Anterior cingulate cortex (tissue), 58 donors: ENCODE data around the gene MDH1.

Source experiments
- DNase-seq, 58 donors: peaks; one replicate each; lab custom pipeline; 2025; lab: John Stamatoyannopoulos, UW

Gene MDH1

DNA sequence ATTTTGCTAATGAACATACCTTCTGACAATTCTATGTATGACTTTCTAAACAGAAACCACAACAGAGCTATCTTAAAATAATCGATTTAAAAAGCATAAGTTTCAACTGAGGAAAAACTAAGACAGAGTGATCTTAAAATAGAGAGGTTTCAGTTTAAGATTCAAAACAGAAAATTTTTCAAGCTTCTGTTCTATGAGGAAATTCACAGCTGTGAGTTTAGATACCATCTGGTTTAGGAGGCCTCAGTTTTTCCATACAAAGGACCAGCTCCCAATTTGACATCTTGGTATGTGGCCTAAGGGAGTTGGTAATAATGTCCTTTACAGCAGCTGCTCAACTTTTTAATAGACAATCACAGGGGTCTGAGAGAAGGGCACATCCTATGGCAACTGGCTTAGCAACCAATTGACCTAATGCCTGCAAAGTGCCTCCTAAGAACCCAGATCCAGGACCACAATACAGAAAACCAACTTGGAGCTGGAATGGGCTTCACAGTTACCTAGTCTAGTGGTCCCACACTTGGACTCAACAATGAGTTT, 39.7 kb downstream of the MDH1 start:
- no peak for DNase-seq

DNA sequence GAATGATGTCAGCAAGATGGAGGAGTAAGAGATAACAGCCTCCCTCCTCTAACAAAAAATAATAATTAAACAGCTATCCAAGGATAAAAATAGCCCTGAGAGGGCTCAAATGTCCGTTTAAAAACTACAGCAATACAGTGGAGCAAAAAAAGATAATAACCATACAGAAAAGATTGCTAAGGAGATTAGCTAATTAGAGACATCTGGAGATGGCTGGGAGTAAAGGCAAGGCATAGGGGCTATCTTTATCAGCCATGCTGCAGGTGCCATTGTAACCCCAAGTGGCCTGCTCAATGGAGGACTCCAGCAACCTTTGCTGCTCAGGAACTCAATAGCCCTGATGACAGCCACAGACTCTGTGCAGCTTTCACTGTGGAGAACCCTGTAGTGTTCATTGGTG, 42.7 kb downstream of the MDH1 start:
- DNase-seq, result no peak

DNA sequence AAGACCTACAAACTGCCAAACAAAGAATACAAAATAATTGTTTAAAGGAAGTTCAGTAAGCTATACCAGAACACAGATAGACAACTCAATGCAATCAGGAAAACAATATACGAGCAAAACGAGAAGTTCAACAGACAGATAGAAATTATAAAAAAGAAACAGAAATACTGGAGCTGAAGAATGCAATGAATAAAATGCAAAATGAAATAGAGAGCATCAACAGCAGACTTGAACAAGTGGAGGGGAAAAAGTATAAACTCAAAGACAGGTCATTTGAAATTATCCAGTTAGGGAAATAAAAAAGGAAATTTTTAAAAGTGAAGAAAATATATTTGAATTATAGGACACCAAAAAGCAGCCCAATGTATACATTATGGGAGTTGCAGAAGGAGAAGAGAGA, 43.6 kb downstream of the MDH1 start:
- no peak for DNase-seq

DNA sequence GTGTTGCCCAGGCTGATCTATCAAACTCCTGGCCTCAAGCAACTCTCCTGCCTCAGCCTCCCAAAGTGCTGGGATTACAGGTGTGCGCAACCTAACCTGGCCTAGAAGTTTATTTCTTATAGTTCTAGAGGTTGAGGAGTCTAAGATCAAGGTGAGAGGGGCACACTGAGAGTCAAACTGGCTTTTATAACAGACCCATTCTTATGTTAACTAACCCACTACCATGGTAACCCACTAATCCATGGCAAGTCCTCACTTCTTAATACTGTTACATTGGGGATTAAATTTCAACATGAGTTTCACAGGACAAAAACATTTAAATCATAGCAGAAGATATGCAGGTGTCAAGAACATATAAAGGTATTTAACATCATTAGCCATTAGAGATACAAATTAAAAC, 50.6 kb downstream of the MDH1 start:
- no peak for DNase-seq

DNA sequence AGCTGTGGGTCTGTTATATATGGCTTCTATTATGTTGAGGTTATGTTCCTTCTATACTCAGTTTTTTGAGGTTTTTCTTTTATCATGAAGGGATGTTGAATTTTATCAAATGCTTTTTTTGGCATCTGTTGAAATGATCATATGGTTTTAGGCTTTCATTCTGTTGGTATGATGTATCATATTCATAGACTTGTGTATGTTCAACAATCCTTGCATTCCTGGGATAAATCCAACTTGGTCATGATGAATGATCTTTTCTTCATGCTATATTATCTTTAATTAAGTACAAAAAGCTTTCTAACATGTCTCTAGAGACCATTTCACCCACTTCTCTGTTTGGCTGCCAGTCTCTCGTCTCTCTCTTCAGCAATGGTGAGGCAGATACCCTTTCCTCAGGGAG, 54.2 kb downstream of the MDH1 start:
- no peak for DNase-seq

DNA sequence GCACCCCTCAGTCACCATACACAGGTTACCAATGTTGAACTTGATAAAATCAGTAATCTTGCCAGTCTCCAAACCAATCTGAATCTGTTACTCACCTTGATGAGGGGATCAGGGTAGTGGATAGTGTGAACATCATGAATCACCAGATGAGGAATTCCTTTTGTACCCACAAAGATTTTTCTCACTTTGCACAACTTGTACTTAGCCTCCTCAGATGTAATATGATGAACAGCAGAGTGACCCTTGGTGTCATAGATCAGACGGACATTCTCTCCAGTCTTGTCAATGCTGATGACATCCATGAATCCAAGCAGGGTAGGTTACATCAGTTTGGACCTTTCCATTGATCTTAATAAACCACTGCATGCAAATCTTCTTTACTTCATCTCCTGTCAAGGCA, 54.7 kb downstream of the MDH1 start:
- no peak for DNase-seq

DNA sequence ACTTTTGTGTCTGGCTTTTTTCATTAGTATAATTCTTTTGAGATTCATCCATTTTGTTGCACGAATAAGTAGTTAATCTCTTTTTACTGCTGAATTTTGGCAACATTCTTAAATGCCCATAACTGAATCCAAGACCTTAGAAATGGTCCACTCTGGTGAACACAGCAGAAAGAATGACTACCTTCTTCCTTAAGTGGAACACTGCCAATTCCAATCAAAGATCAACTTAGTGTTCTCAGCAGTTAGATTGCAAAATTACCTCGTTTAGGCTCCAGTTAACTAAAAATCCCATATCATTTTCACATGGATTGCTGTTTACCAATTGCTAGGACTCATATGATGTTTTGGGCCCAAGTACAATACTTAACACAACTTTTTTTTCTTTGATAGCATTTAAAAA, 59.9 kb downstream of the MDH1 start:
- DNase-seq, result no peak

DNA sequence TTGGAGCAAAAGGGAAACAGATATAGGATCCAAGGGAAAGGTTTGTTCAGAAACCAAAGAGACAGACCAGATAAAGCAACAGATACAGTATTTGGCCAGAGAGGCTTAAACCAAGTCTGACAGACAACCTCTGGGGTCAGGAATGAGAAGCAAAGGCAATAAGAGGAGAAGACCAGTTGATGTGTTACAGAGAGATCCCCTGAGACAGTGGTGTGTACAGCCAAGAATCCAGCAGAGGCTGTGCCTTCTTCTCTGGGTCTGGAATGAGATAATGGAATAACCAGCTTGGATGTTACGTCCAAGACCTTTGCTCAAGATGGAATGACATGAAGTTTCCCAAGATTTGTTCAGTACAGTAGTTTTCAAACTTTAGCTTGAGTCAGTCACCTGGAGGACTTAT, 61.1 kb downstream of the MDH1 start:
- DNase-seq, result no peak

DNA sequence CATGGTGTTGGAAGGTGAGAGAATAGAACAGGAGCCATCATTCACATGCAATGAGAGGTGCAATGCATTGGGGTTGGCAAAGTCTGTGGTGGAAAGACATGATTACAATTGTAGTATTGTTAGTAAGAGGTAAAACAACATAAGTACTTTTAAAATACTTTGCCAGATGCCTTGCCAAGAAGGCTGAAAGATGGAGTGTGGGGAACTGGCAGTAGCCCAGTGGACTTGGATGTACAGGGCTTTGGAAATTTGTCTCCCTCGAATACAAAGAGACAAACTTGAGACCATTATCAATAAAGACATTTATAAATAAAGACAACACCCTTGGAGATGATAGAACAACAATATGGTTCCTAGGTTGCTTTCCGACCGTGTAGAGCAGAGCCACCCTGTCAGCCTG, 62.0 kb downstream of the MDH1 start:
- DNase-seq, result peak in 1 of 58 donors; percentile 4

DNA sequence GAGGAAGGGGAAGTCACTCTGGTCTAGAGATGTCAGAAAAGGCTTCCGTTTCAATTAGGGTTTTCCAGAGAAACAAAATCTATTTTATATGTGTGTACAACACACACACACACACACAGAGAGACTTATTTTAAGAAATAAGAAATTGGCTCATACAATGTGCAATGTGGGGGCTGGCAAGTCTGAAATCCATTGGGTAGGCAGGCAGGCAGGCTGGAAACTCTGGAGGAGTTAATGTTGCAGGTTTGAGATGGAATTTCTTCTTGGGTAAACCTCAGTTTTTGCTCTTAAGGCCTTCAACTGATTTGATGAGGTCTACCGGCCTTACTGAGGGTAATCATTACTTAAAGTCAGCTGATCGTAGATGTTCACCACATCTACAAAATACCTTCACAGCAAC, 62.6 kb downstream of the MDH1 start:
- peak in 8 of 58 donors; percentile 4 to 29 (median 22) for DNase-seq

DNA sequence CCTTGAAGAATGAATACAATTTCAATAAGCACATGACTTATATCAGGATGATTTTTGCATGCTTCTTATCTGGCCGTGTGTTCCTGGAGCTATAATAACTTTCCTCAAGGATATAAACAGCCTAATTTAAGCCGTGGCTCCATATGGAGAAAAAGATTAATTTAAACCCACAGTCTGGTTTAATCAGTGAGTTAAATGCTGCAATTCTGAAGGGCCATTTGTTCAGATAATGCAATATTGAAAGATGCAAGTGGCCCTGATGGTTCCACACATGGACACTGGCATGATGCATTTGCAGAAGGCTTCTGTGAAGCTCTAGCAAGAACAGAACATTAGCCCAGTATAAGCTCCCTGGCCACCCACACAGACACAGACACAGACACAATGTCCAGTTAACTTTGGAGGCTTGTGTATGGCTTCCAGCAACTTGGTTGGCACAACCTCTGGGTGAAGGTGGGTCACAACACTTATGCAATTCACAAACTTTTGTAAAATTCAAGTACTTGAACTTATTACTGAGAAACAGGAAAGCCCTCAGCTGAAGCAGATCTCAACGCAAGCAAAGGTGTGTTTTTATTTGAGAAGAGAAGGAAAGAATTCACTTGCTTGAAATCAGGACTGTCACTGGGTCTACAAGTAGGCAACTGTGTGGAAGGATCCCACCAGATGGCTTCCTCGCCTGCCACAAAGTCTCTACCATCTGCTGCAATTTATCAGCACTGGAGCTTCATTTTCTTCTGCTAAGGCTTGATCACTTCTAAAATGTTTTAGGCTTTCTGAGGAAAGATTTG, 63.3 kb downstream of the MDH1 start:
- DNase-seq, result peak in 20 of 58 donors; percentile 1 to 62 (median 16)

DNA sequence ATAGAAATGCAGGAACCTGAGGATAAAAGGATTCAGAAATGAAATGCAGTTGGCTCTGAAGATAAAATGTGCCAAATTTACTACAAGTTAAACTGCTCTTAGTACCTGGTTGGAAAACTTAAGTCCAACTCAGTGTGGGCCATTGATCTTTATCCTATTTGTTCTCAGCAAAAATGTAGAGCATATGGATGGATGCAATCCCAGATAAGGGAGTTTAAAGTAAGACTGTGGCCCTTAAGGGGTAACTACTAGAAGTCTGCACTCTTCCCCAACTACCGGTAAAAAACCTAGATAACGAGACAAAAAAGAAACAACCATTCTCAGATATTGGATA, 63.9 kb downstream of the MDH1 start:
- no peak for DNase-seq

DNA sequence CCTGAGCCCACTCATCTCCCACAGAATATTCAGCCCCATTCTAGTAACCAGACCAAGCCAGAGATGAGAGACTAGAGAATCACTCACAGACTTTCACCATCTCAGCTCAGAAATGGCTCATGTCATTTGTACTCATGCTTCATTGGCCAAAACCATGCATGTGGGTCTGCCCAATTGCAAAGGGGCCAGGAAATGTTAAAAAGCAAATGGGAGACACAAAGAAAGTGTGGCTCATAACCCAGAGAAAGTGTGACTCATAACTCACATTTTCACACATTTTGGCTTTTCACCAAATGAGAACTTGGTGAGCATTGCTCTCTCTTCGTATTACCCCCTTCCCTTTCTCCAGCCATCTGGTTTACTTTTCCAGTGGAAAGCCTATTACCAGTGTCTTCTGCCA, 66.2 kb downstream of the MDH1 start:
- DNase-seq, result no peak
